Calu3 (cell line): Measurements from ENCODE around the gene NEAT1. TPM values are rescaled to one million over a fixed set of nuclear protein-coding genes. Genes with fewer than 3 reads are reported as not detected.
A peak's percentile ranks its signal among the peaks of the same experiment; 100 is the strongest.

ENCODE experiments used
- BruUV-seq: library from RNA; stranded (reverse); fragments of 400-500 nt; replicated peaks from 2 replicates; lab custom pipeline; 2021; lab: Mats Ljungman, UMichigan
- CTCF ChIA-PET: fragments of 300-600 bp; sonication (Branson Sonifier 250); formaldehyde crosslinking; loops from one replicate; lab custom pipeline; 2022; ENCODE audit warnings: antibody characterized with exemption; lab: Charles Lee
- DNase-seq: peaks from one replicate; pipeline ENCODE4 v3.0.0; 2022
- H3K27ac Mint-ChIP-seq: one replicate; pipeline ENCODE4 v1.8.0; 2022; ENCODE audit warnings: mixed read lengths; ENCODE audit not compliant: unreplicated experiment
- H3K27me3 Mint-ChIP-seq: one replicate; pipeline ENCODE4 v1.8.0; 2022; ENCODE audit warnings: mixed read lengths; ENCODE audit not compliant: unreplicated experiment
- H3K36me3 Mint-ChIP-seq: one replicate; pipeline ENCODE4 v1.8.0; 2022; ENCODE audit warnings: mild to moderate bottlenecking, moderate library complexity, mixed read lengths; ENCODE audit not compliant: insufficient read depth, unreplicated experiment
- H3K4me1 Mint-ChIP-seq: one replicate; pipeline ENCODE4 v1.8.0; 2022; ENCODE audit warnings: mild to moderate bottlenecking, low read depth, mixed read lengths; ENCODE audit not compliant: unreplicated experiment
- H3K4me3 Mint-ChIP-seq: one replicate; pipeline ENCODE4 v1.8.0; 2022; ENCODE audit warnings: mild to moderate bottlenecking, low read depth, moderate library complexity, mixed read lengths; ENCODE audit not compliant: unreplicated experiment
- H3K9me3 Mint-ChIP-seq: one replicate; pipeline ENCODE4 v1.8.0; 2022; ENCODE audit warnings: low read depth, mixed read lengths; ENCODE audit not compliant: unreplicated experiment
- CTCF ChIP-seq: fragments of 200-600 bp; IDR thresholded peaks from one replicate; pipeline ENCODE4 v1.8.0; 2022; ENCODE audit warnings: antibody characterized with exemption; ENCODE audit not compliant: unreplicated experiment
- intact Hi-C: fragments of 100-400 bp; cut with micrococcal nuclease; formaldehyde crosslinking; loops from one replicate; pipeline ENCODE4 v1.10.0; 2022; ENCODE audit not compliant: unreplicated experiment
- total RNA-seq: library from RNA; stranded (reverse); gene quantifications from 2 replicates; pipeline ENCODE4 v1.2.3, GENCODE V29; 2022

NEAT1 gene
- total RNA-seq, 1 experiment from 2014 or later: 605 TPM

GRCh38 chr11:65420979-65421793, 1.4 kb upstream of the NEAT1 start:
- H3K27ac Mint-ChIP-seq: peak overlapping the region; percentile 99
- peaks cover 16% of the 10 kb centered on the region for H3K27me3 Mint-ChIP-seq
- H3K9me3 Mint-ChIP-seq: no peaks in the 10 kb centered on the region
- peaks cover 59% of the 10 kb centered on the region for H3K4me1 Mint-ChIP-seq
- TSS peak; percentile 51 for BruUV-seq
- intact Hi-C loops: no loop called here
- H3K4me3 Mint-ChIP-seq: peak overlapping the region; percentile 90
- CTCF ChIA-PET: interaction anchor here (1.2 kb wide), 1 partner anchor 86 kb away, joined by 4 read pairs; no protein-coding TSS in a partner anchor
- no peak for TF ChIP-seq CTCF
- H3K36me3 Mint-ChIP-seq: peaks cover 82% of the 10 kb centered on the region
- peak; percentile 88 for DNase-seq

GRCh38 chr11:65421794-65422632, 585 bp upstream of the NEAT1 start:
- Mint-ChIP-seq H3K9me3 (no peaks in the 10 kb centered on the region), H3K27ac (peak overlapping the region; percentile 99), H3K27me3 (peaks cover 16% of the 10 kb centered on the region), H3K4me3 (peak overlapping the region; percentile 90), H3K36me3 (peaks cover 88% of the 10 kb centered on the region), H3K4me1 (peaks cover 55% of the 10 kb centered on the region)
- no peak for TF ChIP-seq CTCF
- no TSS peak for BruUV-seq
- intact Hi-C loops: no loop called here
- CTCF ChIA-PET: interaction anchor here (0.8 to 1.2 kb wide), 2 partner anchors 12 to 86 kb away, joined by 3 to 4 read pairs; no protein-coding TSS in a partner anchor
- DNase-seq: peak; percentile 97

- TF ChIP-seq CTCF: no peak
- no peak for DNase-seq
- peak overlapping the region; percentile 90 for H3K4me3 Mint-ChIP-seq
- no peaks in the 10 kb centered on the region for H3K9me3 Mint-ChIP-seq
- peaks cover 97% of the 10 kb centered on the region for H3K36me3 Mint-ChIP-seq
- peak overlapping the region; percentile 99 for H3K27ac Mint-ChIP-seq
- CTCF ChIA-PET: interaction anchor here (1.9 kb wide), 1 partner anchor 78 kb away, joined by 4 read pairs; no protein-coding TSS in a partner anchor
- no TSS peak for BruUV-seq
- peaks cover 16% of the 10 kb centered on the region for H3K27me3 Mint-ChIP-seq
- H3K4me1 Mint-ChIP-seq: peaks cover 55% of the 10 kb centered on the region
- intact Hi-C loops: loop anchor here (1.0 kb wide), 1 partner anchor 78 kb away; no protein-coding TSS in a partner anchor
Measured at GRCh38 chr11:65423516-65424204, 1.1 kb downstream of the NEAT1 start.
